AG20443 (cell line): Measurements from ENCODE around the gene OTOGL.
"Not testable (repeated sequence)": the region's sequence is repeated elsewhere in the genome, so short reads cannot be mapped to it uniquely, and the experiment has no call there.

Source experiments
- DNase-seq: peaks from one replicate; pipeline ENCODE4 v3.0.0; 2012; ENCODE audit warnings: low spot score, mixed read lengths

Gene OTOGL, protein sequence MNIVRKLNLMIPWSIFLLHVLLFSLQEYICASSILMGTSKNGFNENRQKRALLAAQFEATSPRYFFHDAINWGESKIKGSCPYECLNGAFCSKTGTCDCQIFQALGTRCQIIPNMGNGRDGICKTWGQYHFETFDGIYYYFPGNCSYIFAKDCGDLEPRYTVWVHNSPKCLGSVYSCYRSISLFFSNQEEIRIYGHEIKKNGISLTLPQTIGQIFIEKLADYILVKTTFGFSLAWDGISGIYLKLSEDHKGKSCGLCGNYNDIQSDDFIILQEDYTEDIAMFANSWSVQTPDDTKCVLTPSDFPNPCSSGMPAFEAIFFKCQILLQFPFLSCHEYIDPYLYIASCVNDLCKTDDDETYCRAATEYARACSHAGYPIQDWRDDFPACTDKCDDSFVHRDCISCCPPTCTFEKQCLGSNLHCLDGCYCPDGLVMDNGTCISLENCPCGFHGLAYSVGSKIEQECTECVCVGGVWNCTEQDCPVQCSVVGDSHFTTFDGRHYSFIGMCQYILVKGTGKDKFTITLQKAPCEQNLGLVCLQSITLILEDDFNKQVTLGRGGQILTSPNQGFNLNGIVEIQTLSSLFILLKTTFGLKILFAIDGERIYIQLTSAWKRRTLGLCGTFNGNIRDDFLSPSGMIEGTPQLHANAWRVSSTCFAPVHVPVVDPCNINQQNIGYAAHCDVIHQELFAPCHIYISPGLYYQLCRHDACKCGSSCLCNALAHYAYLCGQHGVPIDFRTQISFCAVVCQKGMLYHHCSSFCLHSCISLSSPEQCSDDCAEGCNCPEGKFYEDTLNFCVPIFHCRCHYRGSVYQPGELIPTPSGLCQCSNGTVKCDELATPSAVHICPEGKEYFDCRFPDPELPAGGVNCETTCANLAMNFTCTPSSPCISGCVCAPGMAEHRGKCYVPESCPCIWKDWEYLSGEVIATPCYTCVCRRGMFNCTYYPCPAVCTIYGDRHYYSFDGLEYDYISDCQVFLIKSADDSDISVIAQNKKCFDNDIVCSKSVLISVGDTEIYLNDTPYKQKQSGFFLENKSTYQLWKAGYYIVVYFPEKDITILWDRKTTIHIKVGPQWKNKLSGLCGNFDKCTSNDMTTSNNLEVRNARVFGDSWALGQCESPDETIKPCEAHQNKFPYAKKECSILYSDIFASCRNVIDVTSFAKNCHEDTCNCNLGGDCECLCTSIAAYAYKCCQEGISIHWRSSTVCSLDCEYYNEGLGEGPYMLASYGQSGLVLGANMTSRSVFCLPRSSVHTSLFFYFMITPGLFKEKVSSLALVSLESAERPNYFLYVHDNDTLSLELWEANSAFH (N-terminal part only)

GRCh38 chr12:80099259-80099658 lies at the start of gene OTOGL:
TSS of gene OTOGL (plus strand) at chr12:80099537. CDS start at chr12:80209432, 109,895 bp downstream.
- no peak for DNase-seq

GRCh38 chr12:80050236-80050635 lies 49.1 kb upstream of the OTOGL start:
- DNase-seq = no peak

GRCh38 chr12:80053051-80053790 lies 46.1 kb upstream of the OTOGL start:
- DNase-seq = peak; percentile 90

DNA sequence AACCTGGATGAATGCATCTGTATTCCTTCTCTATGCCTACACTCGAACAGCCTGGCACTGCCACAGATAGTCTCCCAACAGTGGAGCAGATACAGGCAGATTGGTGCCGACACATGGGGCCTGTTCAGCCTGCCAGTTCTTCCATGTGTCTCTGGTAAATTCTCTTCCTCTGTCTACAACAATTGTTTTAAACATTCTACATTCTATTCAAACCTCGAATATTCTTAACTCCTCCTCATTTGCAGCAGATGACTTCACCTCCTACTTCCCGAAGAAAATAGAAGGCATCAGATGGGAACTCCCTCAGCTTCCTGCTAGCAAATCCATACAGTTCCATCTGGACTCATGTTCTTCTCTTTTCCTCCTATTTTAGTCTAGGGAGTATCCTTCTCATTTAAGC lies 43.1 kb upstream of the OTOGL start:
- no peak for DNase-seq

- no peak for DNase-seq
Measured at GRCh38 chr12:80056845-80057244, 42.5 kb upstream of the OTOGL start.

GRCh38 chr12:80058586-80058985 lies 40.8 kb upstream of the OTOGL start:
- no peak for DNase-seq

DNA sequence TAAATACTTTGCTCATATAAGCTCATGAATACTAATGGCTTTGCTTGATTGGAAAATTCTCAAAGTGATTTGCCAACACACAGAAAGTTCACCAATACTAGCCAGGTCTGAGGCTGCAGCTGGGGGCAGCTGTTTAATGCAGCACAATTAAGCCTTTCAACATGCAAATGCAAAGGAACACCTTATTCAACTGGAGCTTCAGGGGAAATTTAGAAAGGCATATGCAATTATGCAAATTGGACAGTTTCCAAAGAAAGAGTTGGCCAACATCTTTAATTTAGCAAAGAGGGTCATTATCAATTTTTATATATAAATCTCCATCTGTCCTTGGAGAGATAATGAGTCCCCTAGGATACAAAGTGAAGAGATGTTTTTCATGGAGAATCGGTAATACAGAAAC lies 40.2 kb upstream of the OTOGL start:
- DNase-seq = no peak

DNA sequence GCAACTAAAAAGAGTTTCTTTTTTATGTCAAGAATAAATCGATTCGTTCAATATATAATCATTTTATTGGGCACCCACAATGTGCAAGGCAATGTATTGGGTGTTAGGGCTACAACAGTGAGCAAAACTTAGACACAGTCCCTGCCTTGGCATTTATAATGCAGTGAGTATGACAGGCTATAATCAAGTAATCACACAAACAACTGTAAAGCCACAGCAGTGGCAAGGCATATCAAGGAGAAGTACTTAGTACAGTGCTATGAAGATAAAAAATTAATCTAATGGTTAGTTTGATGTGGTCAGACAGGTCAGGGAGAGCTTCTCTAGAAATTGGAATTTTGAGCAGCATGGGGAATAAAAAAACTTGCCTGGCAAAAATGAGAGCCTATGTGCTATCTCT lies 39.5 kb upstream of the OTOGL start:
- no peak for DNase-seq

DNA sequence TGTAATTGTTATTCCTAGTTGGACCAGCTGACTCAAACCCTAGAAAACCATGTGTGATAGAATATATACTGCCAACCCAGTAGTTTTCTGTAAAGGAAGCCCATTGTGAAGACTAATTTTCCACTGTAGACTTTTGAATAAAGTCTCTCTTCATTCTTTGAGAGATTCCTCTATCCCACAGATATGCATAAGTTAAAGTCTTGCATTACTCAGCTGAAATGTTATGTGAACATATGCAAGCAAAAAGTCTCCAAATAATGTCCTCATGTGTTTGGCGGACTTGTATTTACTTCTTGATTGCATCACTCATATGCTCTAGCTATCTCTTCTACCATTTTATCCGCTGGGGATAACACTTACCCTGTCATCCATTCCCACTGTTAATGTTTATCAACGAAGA lies 35.1 kb upstream of the OTOGL start:
- no peak for DNase-seq

GRCh38 chr12:80064951-80065350 lies 34.4 kb upstream of the OTOGL start:
- DNase-seq = no peak

DNA sequence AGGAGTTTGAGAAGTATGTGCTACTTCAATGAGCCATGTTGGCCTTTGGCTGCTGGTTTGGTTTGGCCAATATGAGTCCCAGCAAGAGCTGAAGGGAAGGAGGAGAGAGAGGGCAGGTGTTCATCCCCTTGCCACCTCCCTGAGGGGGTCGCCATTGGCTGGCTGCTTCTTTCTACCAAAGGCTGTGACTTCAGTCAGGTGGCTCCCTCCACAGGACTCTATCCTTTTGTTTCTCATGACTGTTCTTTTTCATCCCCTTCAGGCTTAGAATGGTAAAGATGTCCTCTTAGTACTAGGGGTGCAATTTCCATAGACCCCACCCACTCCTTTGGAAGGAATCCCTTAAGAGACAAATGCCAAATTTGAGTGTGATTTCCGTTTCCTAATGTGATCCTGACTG lies 31.2 kb upstream of the OTOGL start:
- DNase-seq = no peak

DNA sequence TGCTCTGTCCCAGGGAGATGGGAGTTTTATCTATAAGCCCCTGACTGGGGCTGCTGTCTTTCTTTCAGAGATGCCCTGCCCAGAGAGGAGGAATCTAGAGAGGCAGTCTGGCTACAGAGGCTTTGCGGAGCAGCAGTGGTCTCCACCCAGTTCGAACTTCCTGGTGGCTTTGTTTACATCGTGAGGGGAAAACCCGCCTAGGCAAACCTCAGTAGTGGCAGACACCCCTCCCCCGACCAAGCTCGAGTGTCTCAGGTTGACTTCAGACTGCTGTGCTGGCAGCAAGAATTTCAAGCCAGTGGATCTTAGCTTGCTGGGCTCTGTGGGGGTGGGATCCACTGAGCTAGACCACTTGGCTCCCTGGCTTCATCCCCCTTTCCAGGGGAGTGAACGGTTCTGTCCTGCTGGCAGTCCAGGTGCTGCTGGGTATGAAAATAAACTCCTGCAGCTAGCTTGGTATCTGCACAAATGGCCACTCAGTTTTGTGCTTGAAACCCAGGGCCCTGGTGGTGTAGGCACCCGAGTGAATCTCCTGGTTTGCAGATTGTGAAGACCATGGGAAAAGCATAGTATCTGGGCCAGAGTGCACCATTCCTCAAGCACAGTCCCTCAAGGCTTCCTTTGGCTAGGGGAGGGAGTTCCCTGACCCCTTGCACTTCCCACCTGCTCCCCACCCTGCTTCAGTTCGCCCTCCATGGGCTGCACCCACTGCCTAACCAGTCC lies 15.3 kb upstream of the OTOGL start:
- DNase-seq = not testable (repeated sequence)

DNA sequence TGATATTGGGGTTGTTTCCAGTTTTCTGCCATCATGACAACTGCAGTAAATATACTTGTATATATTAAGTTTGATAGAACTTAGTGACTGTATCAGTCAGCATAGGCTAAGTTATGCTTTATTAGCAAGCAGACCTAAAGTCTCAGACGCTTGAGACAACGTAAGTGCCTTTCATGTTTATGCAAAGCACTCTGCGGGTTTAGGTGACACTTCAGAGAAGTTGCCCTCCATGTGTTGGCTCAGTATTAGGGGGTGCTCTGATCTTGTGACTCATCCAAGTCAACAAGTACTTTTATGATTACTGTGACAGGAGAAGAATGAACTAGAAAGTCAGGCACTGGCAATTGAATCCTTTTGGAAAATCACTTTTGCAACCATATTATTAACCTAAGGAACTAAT lies 13.3 kb upstream of the OTOGL start:
- DNase-seq = no peak

DNA sequence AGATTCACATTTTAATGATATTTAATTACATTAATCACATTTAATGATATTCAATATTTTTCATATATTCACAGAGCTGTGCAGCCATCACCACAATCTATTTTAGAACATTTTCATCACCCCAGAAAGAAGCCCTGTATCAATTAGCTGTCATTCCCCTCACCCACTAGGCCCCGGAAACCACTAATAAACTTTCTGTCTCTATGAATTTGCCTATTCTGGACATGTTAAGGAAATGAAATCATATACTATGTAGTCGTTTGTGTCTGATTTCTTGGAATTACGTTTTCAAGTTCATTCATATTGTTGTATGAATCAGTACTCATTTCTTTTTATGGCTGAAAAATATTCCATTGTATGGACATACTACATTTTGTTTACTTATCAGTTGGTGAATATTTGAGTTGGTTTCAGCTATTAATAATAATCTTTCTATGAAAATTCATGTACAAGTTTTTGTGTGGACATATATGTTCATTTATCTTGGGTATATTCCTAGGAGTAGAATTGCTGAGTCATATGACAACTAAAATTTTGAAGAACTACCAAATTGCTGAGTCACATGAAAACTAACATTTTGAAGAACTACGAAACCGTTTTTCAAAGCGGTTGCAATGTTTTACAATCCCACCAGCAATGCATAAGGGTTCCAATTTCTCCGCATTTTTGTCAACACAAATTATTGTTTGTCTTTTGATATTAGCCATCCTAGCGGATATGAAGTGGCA lies 11.7 kb upstream of the OTOGL start:
- DNase-seq = no peak

DNA sequence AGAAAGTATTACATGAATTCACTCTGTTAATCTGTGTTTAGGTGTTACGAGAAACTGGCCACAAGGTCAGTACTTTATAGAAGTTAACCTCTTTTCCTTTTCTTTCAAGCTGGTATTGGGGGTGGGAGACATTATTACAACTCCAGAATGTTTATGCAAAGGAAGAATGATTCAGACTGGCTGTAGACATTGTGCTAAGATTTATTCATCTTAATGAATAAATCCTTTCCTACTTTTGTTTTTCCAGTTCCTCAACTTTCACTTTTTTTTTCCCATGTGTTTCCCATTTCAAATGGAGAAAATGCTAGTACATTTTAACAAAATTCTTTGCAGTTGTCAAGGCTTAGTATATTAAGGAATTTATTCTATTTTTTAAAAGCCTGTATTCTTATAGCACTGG lies 1.3 kb downstream of the OTOGL start:
- DNase-seq = peak; percentile 15

GRCh38 chr12:80101126-80101525 lies 1.8 kb downstream of the OTOGL start:
- DNase-seq = no peak

- DNase-seq = no peak
Measured at GRCh38 chr12:80107221-80107620, 7.9 kb downstream of the OTOGL start.

GRCh38 chr12:80116735-80117134 lies 17.4 kb downstream of the OTOGL start:
- DNase-seq = no peak

DNA sequence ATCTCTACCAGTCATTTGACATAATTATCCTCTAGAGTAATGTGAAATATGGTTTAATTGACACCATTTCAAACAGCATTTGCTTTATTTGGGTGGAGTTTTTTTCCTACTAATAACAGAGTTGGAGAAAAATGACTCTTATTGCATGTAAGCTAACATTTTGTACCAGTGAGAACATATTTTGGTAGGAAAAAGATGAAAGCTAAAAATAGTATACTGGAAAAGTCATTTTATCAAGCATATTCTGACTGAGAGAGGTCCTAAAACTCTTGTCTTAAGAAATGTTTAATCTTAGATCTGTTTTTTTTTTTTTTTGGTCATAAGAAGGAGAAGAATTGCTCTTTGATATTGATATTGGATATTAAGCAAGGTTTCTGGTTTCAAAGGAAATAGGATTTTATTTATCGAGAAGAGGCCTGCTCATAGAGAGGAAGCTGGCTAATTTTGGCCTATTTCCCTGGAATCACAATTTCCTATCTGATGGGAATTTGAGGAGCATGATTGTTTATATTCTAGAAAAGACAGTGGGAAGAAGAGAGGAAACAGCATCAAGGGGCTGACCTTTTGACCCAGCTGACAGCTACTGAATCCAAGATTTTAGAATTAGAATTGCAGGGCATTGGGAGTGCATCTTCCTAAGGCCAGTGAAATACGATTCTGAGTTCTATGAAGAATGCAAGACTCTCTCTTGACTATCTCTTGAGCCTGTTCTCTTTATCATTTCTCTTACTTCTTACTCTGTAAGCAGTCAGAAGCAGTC lies 19.4 kb downstream of the OTOGL start:
- no peak for DNase-seq
